ENCODE measurements around the gene RAPGEF2. TPM values are rescaled to one million over a fixed set of nuclear protein-coding genes. Genes with fewer than 3 reads are reported as not detected.

The RAPGEF2 gene
- total and polyA plus RNA-seq, 2 of the 8 experiments (the other 6 are each of a cell fraction or from before 2014, with no cell fraction given): 24.4 to 48.6 TPM

DNA sequence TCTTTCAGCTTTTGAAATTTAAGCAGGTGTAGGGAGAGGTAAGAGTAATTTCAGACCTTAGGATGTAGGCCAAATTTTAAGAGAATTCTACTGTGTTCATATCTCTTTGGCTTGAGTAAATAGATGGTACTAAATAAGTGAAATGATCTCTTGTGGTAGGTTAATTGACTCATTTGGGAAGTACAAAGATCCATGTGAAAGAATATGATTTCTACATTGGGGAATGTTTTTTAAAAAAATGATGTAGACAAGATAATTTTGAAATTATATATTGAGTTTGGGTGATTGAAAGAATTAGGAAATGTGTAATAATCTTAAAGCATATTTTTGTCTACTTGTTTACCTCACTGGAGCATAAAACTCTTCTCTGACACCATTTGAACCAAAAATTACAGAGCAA is 35.6 kb downstream of the RAPGEF2 start:
- H3K9me3 ChIP-seq (ENCODE audit: insufficient read depth in 2 of 2, low read depth in 1 of 2, low read length in 1 of 2): no peaks in the 10 kb centered on the region
- H3K27me3 ChIP-seq (replicated peaks in 1 of 4; ENCODE audit: control insufficient read depth in 3 of 4, extremely low read depth in 1 of 4, insufficient read depth in 3 of 4, low read length in 3 of 4): no peaks in the 10 kb centered on the region
- no peak overlapping the region for H4K91ac ChIP-seq (replicated peaks; ENCODE audit: insufficient read length, low read length)
- FAIRE-seq (no peak), DNase-seq (ENCODE audit: low read depth in 1 of 2, low spot score in 2 of 2) (no peak)
- no peak overlapping the region for H3K56ac ChIP-seq (replicated peaks; ENCODE audit: insufficient read length, low read depth, low read length)
- no peak overlapping the region for H3K14ac ChIP-seq (ENCODE audit: insufficient read length)
- H2BK20ac ChIP-seq (ENCODE audit: low read length): no peak overlapping the region
- H4K8ac ChIP-seq (ENCODE audit: extremely low read depth, insufficient read depth, low read length): no peak overlapping the region
- peaks cover 0 to 6% (median 2%) of the 10 kb centered on the region in 4 experiments; a peak in 2 of 7 replicates for H3K4me1 ChIP-seq (replicated peaks in 1 of 4; ENCODE audit: control insufficient read depth in 3 of 4, insufficient read depth in 4 of 4, low read length in 3 of 4)
- ChIA-PET CTCF (ENCODE audit: partially characterized antibody) (interaction anchor here (0.6 to 1.3 kb wide), 3 partner anchors 36 to 281 kb away, joined by 3 read pairs; no protein-coding TSS in a partner anchor), POLR2A (ENCODE audit: partially characterized antibody) (no interaction called here)
- no peak overlapping the region for H3K9ac ChIP-seq (replicated peaks in 1 of 4; ENCODE audit: extremely low read depth in 1 of 4, low read depth in 3 of 4, low read length in 3 of 4)
- TF ChIP-seq JUND (IDR thresholded peaks at IDR 0.05; ENCODE audit: low read length) (no peak), RAD21 (IDR thresholded peaks at IDR 0.05 in 1 of 2, conservative IDR thresholded peaks at IDR 0.05 in 1 of 2; ENCODE audit: low read depth in 2 of 2, low read length in 2 of 2) (no peak), YY1 (IDR thresholded peaks at IDR 0.05; ENCODE audit: low read depth, low read length) (no peak), USF2 (IDR thresholded peaks at IDR 0.05; ENCODE audit: low read length) (no peak), ASH2L (IDR thresholded peaks at IDR 0.05; ENCODE audit: low read length) (no peak), E2F6 (IDR thresholded peaks at IDR 0.05) (no peak), SAP30 (IDR thresholded peaks at IDR 0.05; ENCODE audit: insufficient read depth, insufficient replicate concordance, low read length) (no peak), RFX5 (IDR thresholded peaks at IDR 0.05; ENCODE audit: borderline replicate concordance, low read depth, low read length) (no peak), GABPA (IDR thresholded peaks at IDR 0.05; ENCODE audit: borderline replicate concordance, insufficient read depth, low read length) (no peak)
- TF ChIP-seq, protein P1, sequence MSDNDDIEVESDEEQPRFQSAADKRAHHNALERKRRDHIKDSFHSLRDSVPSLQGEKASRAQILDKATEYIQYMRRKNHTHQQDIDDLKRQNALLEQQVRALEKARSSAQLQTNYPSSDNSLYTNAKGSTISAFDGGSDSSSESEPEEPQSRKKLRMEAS (IDR thresholded peaks at IDR 0.05): no peak
- H3K23me2 ChIP-seq (ENCODE audit: low read depth, low read length): no peaks in the 10 kb centered on the region
- no peak overlapping the region for H2BK12ac ChIP-seq (ENCODE audit: low read depth, low read length)
- H4K20me1 ChIP-seq (replicated peaks in 1 of 2; ENCODE audit: control insufficient read depth in 1 of 2, insufficient read depth in 2 of 2, low read length in 2 of 2): no peaks in the 10 kb centered on the region
- no peaks in the 10 kb centered on the region for H3K36me3 ChIP-seq (ENCODE audit: control insufficient read depth in 2 of 4, insufficient read depth in 4 of 4, low read length in 3 of 4)
- H2BK120ac ChIP-seq (replicated peaks; ENCODE audit: low read depth, low read length): no peak overlapping the region
- no peak overlapping the region for H3K23ac ChIP-seq (ENCODE audit: insufficient read length)
- no peaks in the 10 kb centered on the region for H3K79me1 ChIP-seq (ENCODE audit: low read depth, low read length)
- no peak overlapping the region for H3K4me3 ChIP-seq (ENCODE audit: extremely low read depth in 1 of 4, insufficient read depth in 2 of 4, low read depth in 3 of 4, low read length in 4 of 4)
- peaks cover 3 to 94% of the 10 kb centered on the region in 2 experiments; a peak in 3 of 4 replicates for H3K79me2 ChIP-seq (ENCODE audit: control insufficient read depth in 1 of 2, insufficient read depth in 2 of 2, low read length in 2 of 2)
- no peak overlapping the region for H4K5ac ChIP-seq (ENCODE audit: insufficient read length, low read depth, low read length)
- no peak overlapping the region for H2BK15ac ChIP-seq (ENCODE audit: low read length)
- H3K4me2 ChIP-seq (ENCODE audit: insufficient read depth in 1 of 2, low read depth in 2 of 2, low read length in 2 of 2): no peak overlapping the region
- H3K27ac ChIP-seq (ENCODE audit: low read depth, low read length): no peak overlapping the region
- H2AK5ac ChIP-seq (ENCODE audit: low read depth, low read length): no peak overlapping the region
- no peak overlapping the region for H2AFZ ChIP-seq (ENCODE audit: low read length)
- no peak overlapping the region for H3K18ac ChIP-seq (ENCODE audit: extremely low read depth, low read length)
- H3K4ac ChIP-seq (replicated peaks; ENCODE audit: insufficient read length, low read depth, low read length): no peak overlapping the region
- H2BK5ac ChIP-seq (ENCODE audit: low read depth, low read length): no peak overlapping the region

Measured in H1 (cell line).